D721Med (cell line): Measurements from ENCODE around the gene RUNX1.

Experiments
- DNase-seq: peaks from one replicate; pipeline ENCODE4 v3.0.0; 2011; ENCODE audit warnings: low spot score; ENCODE audit not compliant: insufficient read length
- FAIRE-seq: peaks from 2 replicates; lab custom pipeline; 2011; peaks lifted over from hg19 to GRCh38; lab: Jason Lieb, UNC
- TF ChIP-seq, protein P1 (sequence below): IDR thresholded peaks from 2 replicates; pipeline ENCODE4 v1.5.1; 2012; ENCODE audit warnings: mild to moderate bottlenecking, control low read depth; ENCODE audit not compliant: insufficient read depth; ENCODE audit errors: missing control alignments

RUNX1 gene

DNA sequence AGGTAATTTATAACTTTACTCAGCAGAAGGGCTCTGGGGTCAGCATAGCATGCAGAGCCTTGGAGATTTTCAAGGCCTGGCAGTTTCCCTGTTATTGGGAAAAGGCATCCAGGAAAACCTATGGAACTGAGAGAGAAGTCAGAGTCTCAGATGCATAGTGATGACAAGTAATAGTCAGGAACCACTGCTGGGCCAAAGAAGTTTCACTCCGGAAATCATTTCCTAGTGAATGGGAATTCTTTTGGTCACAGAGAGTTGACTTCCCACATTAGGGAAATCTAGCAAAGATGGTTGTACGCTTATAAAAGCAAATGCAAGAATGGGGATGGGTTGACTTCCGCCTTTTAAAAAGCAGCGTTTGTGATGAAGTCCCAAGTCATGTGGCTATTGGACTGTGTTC is 28.4 kb upstream of the RUNX1 start:
- TF ChIP-seq, protein P1, sequence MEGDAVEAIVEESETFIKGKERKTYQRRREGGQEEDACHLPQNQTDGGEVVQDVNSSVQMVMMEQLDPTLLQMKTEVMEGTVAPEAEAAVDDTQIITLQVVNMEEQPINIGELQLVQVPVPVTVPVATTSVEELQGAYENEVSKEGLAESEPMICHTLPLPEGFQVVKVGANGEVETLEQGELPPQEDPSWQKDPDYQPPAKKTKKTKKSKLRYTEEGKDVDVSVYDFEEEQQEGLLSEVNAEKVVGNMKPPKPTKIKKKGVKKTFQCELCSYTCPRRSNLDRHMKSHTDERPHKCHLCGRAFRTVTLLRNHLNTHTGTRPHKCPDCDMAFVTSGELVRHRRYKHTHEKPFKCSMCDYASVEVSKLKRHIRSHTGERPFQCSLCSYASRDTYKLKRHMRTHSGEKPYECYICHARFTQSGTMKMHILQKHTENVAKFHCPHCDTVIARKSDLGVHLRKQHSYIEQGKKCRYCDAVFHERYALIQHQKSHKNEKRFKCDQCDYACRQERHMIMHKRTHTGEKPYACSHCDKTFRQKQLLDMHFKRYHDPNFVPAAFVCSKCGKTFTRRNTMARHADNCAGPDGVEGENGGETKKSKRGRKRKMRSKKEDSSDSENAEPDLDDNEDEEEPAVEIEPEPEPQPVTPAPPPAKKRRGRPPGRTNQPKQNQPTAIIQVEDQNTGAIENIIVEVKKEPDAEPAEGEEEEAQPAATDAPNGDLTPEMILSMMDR: no peak
- FAIRE-seq: no peak
- no peak for DNase-seq

DNA sequence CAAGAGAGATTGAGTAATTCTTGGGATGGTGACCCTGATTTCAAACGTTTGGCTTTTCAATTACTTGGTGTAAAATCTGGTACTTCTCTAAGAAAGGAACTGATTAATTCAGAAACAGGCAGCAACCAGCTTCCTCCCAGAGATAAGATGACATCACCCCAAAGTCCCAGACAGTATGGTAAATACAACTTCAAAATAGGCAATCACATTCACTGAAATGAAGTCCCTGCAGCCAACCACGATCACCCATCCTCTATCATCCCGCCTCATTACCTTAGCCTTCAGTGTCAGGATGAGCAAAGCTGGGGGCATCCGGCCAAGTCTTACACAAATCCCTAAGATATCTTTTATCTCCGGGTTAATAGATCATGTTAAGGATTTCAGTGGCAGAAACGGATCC is 26.4 kb upstream of the RUNX1 start:
- no peak for FAIRE-seq
- TF ChIP-seq, protein P1: no peak
- no peak for DNase-seq

DNA sequence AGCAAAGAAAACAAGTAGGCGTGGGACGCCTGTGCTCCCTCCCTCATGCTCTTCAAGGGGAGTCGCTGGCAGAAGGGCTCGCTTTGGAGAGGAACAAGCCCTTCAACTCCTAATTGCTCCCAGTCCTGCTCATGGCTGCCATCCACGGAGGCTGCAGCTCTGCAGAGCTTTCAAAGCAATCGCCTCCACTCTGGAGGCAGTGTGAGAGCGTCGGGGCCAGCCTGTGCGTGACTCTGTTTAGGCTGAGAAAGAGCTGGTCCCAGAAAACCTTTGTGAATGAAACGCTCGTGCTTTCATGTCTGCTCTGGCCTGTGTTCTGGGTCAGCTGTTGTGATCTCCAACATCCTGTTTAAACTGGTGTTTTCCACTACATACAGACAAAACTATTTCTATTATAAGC is 23.9 kb upstream of the RUNX1 start:
- DNase-seq (no peak), FAIRE-seq (no peak)
- TF ChIP-seq, protein P1: no peak

DNA sequence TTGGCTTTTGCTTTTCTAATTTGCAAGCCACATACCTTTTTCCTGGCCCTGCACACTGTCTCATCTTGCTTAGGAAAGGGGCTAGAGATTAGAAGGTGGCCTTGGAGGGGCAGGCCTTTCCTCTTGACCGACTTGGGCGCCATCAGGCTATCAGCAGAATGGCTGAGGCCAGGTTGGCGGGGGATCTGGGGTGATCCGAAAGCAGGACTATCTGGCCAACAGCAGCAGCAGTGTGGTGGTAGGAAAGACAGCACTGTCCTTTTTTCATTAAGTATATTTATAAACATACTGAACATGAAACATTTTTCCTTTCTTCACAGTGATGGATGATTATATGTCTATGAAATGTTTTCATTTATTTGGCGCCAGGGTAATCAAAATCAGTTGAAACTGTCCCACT is 23.5 kb upstream of the RUNX1 start:
- TF ChIP-seq, protein P1: no peak
- DNase-seq: no peak
- FAIRE-seq: no peak

DNA sequence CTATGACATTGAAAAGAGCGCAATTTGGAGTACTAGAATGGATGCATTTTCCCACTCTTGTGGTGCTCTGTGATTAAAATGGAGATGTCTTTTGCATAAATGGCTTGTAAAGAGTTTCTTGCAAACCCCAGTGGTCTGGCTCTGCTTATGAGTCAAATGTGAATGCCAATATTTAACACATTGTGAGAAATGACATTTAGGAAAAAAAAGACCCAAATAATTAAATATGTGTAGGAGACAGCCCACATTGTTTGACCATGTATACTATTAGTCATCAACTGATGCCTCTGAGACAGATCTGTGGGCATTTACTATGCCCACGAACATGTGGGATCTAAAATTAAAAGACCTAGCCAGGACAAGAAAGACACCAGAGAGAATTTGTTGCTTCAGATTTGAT is 22.2 kb upstream of the RUNX1 start:
- no peak for DNase-seq
- no peak for FAIRE-seq
- TF ChIP-seq, protein P1: no peak

DNA sequence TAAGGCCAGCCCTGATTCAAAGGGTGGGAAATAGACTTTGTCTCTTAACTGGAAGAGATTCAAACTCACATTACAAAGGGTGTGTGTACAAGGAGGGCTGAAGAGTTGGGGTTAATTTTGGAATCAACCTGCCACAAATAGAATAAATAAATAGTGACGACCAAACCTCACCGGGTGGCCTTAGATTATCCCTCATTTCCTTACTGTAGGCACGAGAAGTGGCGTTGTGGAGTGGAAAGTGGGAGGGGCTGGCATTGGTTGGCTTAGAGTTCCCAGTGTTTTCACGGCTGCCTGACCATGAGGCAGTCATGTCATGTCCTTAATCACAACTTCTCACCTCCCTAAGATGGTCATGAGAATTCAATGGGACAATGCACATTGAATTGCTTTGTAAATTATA is 21.3 kb upstream of the RUNX1 start:
- DNase-seq: no peak

DNA sequence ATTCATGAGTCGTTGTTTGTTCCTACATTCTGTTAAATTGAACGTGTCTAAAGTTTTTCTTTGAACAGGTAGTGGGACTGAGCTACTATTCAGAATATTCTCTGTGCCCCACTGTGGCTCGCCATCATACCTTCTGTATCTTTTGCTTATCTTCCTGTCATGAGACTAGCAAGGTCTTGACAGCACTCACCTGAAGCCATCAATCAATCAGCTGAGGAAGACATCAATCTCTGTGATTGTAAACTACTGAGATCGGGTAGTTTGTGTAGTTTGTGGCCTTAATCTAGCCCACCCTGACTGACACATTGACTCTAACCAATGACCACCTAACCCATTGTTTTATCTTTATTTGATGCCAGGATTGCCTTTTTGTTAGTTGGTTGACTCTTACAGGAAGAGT is 17.7 kb upstream of the RUNX1 start:
- TF ChIP-seq, protein P1: no peak
- no peak for DNase-seq
- no peak for FAIRE-seq

More for the DNA sequence above, 21.3 kb upstream of the RUNX1 start:
- TF ChIP-seq, protein P1: no peak
- FAIRE-seq: no peak
